CD14-positive monocyte (primary cell): ENCODE measurements around the gene CXXC5. TPM values are rescaled to one million over a fixed set of nuclear protein-coding genes. Genes with fewer than 3 reads are reported as not detected.

ENCODE experiments used
- DNase-seq, 3 donors: peaks; one replicate each; pipeline ENCODE4 v3.0.0-alpha.2; 2011 to 2022
- H2AFZ ChIP-seq: 2 replicates; pipeline ENCODE4 v1.6.0; 2012; ENCODE audit warnings: mild to moderate bottlenecking, low read depth, low read length, inconsistent platforms; ENCODE audit not compliant: insufficient read depth, poor library complexity, severe bottlenecking
- H3K27ac ChIP-seq, 2 donors: 1 replicate in 1 of 2; 2 replicates in 1 of 2; pipeline ENCODE4 v1.5.1; 2012 to 2013; ENCODE audit warnings: low read length in 2 of 2, control low read depth in 1 of 2, inconsistent platforms in 1 of 2, low read depth in 1 of 2, mild to moderate bottlenecking in 1 of 2
- H3K27me3 ChIP-seq, 2 donors: one replicate each; pipeline versions ENCODE4 v1.6.0 to v1.6.1; 2011 to 2013; ENCODE audit warnings: low read length in 2 of 2; ENCODE audit not compliant: control insufficient read depth in 2 of 2, insufficient read depth in 2 of 2
- H3K36me3 ChIP-seq, 2 donors: replicated peaks in 1 of 2; 1 replicate in 1 of 2; 2 replicates in 1 of 2; pipeline versions ENCODE4 v1.5.1 to v1.6.1; 2012 to 2013; ENCODE audit warnings: low read length in 2 of 2, control low read depth in 1 of 2, inconsistent platforms in 1 of 2, mild to moderate bottlenecking in 1 of 2; ENCODE audit not compliant: insufficient read depth in 2 of 2, control insufficient read depth in 1 of 2
- H3K4me1 ChIP-seq, 2 donors: 1 replicate in 1 of 2; 2 replicates in 1 of 2; pipeline versions ENCODE4 v1.5.1 to v1.6.1; 2012 to 2013; ENCODE audit warnings: low read length in 2 of 2, control low read depth in 1 of 2, inconsistent platforms in 1 of 2, mild to moderate bottlenecking in 1 of 2, moderate library complexity in 1 of 2; ENCODE audit not compliant: insufficient read depth in 2 of 2, control insufficient read depth in 1 of 2
- H3K4me2 ChIP-seq: replicated peaks from 2 replicates; pipeline ENCODE3; 2012; ENCODE audit warnings: low read length, moderate library complexity, mild to moderate bottlenecking; ENCODE audit not compliant: poor library complexity, severe bottlenecking; ENCODE audit errors: extremely low read depth
- H3K4me3 ChIP-seq, 3 experiments: fragments of 200-600 bp in 1 of 3; sonication (generic) in 1 of 3; replicated peaks in 1 of 3; 1 replicate in 2 of 3; 2 replicates in 1 of 3; pipeline ENCODE4 v1.5.1; 2011 to 2013; ENCODE audit warnings: low read length in 3 of 3, mild to moderate bottlenecking in 3 of 3, control low read depth in 2 of 3, low read depth in 2 of 3, inconsistent platforms in 1 of 3, moderate library complexity in 1 of 3
- H3K79me2 ChIP-seq: 2 replicates; pipeline ENCODE4 v1.6.0; 2012; ENCODE audit warnings: mild to moderate bottlenecking, control low read depth, inconsistent platforms, low read length, moderate library complexity; ENCODE audit not compliant: insufficient read depth
- H3K9ac ChIP-seq: 2 replicates; pipeline ENCODE4 v1.6.0; 2017; ENCODE audit warnings: low read length, mild to moderate bottlenecking; ENCODE audit not compliant: insufficient read depth, poor library complexity, severe bottlenecking
- H3K9me3 ChIP-seq, 2 donors: replicated peaks in 1 of 2; 1 replicate in 1 of 2; 2 replicates in 1 of 2; pipeline versions ENCODE4 v1.5.1 to v1.6.1; 2012 to 2013; ENCODE audit warnings: low read length in 2 of 2, control low read depth in 1 of 2; ENCODE audit not compliant: control insufficient read depth in 1 of 2, insufficient read depth in 1 of 2
- H4K20me1 ChIP-seq: 2 replicates; pipeline ENCODE4 v1.6.0; 2012; ENCODE audit warnings: mild to moderate bottlenecking, low read length, control low read depth, moderate library complexity; ENCODE audit not compliant: insufficient read depth
- H3K27ac Mint-ChIP-seq, 7 donors: one replicate each; pipeline ENCODE4 v1.8.0; 2020; ENCODE audit warnings: mild to moderate bottlenecking in 7 of 7, mixed read lengths in 7 of 7, moderate library complexity in 6 of 7, inconsistent platforms in 2 of 7
- H3K27me3 Mint-ChIP-seq, 3 donors: one replicate each; pipeline ENCODE4 v1.8.0; 2021 to 2022; ENCODE audit warnings: low read depth in 3 of 3, mild to moderate bottlenecking in 3 of 3, mixed read lengths in 3 of 3, moderate library complexity in 3 of 3, inconsistent platforms in 1 of 3
- H3K36me3 Mint-ChIP-seq, 2 donors: one replicate each; pipeline ENCODE4 v1.8.0; 2020; ENCODE audit warnings: mixed read lengths in 2 of 2, inconsistent platforms in 1 of 2, mild to moderate bottlenecking in 1 of 2
- H3K4me1 Mint-ChIP-seq: one replicate; pipeline ENCODE4 v1.8.0; 2020; ENCODE audit warnings: mild to moderate bottlenecking, mixed read lengths
- H3K4me3 Mint-ChIP-seq, 2 donors: one replicate each; pipeline ENCODE4 v1.8.0; 2020; ENCODE audit warnings: mild to moderate bottlenecking in 2 of 2, mixed read lengths in 2 of 2, moderate library complexity in 1 of 2
- H3K9me3 Mint-ChIP-seq, 7 donors: one replicate each; pipeline ENCODE4 v1.8.0; 2020 to 2022; ENCODE audit warnings: mixed read lengths in 7 of 7, mild to moderate bottlenecking in 6 of 7, moderate library complexity in 6 of 7, inconsistent platforms in 2 of 7
- CTCF ChIP-seq: fragments of 200-600 bp; IDR thresholded peaks from one replicate; pipeline ENCODE4 v1.8.0; 2022; ENCODE audit warnings: antibody characterized with exemption, mild to moderate bottlenecking
- WGBS: methylation state at CpG from one replicate; pipeline ENCODE4 v1.1.5; 2013; ENCODE audit warnings: missing lambda C conversion rate; ENCODE audit not compliant: insufficient coverage; 5-methylcytosine and 5-hydroxymethylcytosine counted together
- intact Hi-C, 2 donors: fragments of 100-400 bp; cut with micrococcal nuclease; formaldehyde crosslinking; loops; one replicate each; pipeline versions ENCODE4 v1.15.0 to v1.15.1; 2023
- polyA plus RNA-seq, 3 donors: library from polyadenylated mRNA; depleted of rRNA in 1 of 3; unstranded in 2 of 3; stranded (reverse) in 1 of 3; fragments of 300-500 nt in 2 of 3; fragments of >200 nt in 1 of 3; fragmentation: Illumina TruSeq in 2 of 3; gene quantifications; 1 replicate in 2 of 3; 2 replicates in 1 of 3; pipeline ENCODE4 v1.2.3, GENCODE V29; 2012 to 2021

The CXXC5 gene
- polyA plus RNA-seq, 3 donors: 22.4 to 37.2 (median 33.7) TPM

DNA sequence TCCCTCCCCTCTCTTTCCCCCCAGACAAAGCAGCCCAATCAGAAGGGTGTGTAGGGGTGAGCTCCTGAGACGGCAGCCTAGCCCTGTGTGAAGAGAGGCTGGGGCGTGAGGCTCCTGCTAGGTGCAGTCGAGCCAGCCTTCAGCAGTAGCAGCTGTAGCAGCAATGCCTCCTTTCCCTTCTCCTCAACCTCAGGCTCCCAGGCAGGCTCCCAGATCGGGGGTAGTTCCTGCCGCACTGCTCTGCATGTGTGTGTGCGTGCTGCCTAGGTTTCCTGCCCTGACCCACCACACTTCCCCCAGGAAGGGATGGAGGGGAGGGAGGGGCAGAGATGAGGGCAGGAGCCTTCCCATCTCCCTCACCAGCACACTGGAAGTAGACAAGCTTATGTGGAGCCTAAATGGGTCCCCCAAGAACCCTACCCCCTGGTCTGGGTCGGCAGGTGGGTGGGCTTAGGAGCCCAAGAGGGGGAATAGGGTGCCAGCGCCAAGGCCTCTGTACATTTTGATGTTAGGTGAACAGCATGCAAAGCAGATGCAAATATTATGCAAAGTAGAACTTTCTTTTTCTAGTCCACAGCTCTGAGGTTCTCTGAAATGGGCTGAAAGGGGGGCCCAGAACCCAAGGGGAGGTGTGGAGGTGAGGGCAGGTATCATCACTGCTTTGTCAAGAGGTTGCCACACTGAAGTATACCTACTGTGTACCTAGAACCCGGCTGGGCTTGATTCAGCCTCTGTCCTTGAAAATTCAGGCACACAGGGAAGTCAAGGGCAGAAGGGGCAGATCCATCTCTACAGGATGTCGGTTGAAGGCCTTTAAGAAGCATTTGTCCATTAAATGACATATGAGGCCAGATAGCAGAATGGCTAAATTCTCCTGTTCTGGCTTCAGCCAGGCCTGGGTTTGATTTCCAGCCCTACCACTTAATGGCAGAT is 57.8 kb downstream of the CXXC5 start:
- Histone ChIP-seq H3K36me3 (no peaks in the 10 kb centered on the region), H4K20me1 (no peaks in the 10 kb centered on the region), H3K9me3 (peaks cover 0 to 4% of the 10 kb centered on the region in 2 donors), H3K4me1 (peaks cover 24 to 26% of the 10 kb centered on the region in 2 donors), H3K9ac (no peak overlapping the region), H3K27ac (no peak overlapping the region), H2AFZ (no peak overlapping the region), H3K4me3 (no peak overlapping the region), H3K79me2 (no peaks in the 10 kb centered on the region), H3K4me2 (no peak overlapping the region), H3K27me3 (peaks cover 22 to 61% of the 10 kb centered on the region in 2 donors)
- H3K4me1 Mint-ChIP-seq: peaks cover 20% of the 10 kb centered on the region
- peaks cover 5 to 9% of the 10 kb centered on the region in 2 donors for H3K36me3 Mint-ChIP-seq
- peak overlapping the region in 1 of 2 donors; percentile 47 for H3K4me3 Mint-ChIP-seq
- H3K27ac Mint-ChIP-seq: peak overlapping the region in 1 of 7 donors; percentile 42
- DNase-seq: peak in 1 of 3 donors; percentile 2
- intact Hi-C loops: no loop called here
- peaks cover 64 to 89% (median 71%) of the 10 kb centered on the region in 3 donors for H3K27me3 Mint-ChIP-seq
- H3K9me3 Mint-ChIP-seq: peaks cover 0 to 6% (median 5%) of the 10 kb centered on the region in 7 donors
- no peak for TF ChIP-seq CTCF
- 30% methylated on average over 5 of the region's 10 CpGs for WGBS

DNA sequence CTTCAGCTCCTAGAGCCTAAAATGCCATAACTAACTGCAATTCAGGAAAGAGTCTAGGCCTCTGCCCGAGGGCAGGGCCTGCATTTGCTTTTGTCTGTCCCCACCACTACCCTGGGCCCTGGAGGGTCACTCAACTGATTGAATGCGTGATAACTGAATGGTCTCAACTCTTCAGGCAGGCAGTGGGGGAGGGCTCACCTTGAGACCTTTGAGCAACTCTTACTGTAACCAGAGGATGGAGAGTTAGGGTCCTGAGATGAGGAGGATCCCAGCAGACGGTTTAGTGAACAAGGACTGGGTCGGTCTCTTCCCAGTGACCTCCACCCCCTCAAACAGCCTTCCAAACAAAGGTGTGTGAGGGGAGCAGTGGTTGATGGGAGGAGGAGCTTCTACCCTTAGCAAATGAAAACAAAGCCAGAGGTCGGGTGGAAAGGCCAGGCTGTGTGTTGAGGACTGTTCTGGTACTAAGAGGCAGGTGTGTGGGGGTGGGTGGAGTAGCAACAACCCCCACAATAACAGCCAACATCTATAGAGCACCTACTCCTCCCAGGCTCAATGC is 59.4 kb downstream of the CXXC5 start:
- Histone ChIP-seq H3K9ac (no peak overlapping the region), H3K79me2 (no peaks in the 10 kb centered on the region), H3K4me2 (no peak overlapping the region), H3K4me1 (peaks cover 30 to 33% of the 10 kb centered on the region in 2 donors), H3K27me3 (peaks cover 25 to 61% of the 10 kb centered on the region in 2 donors), H3K4me3 (no peak overlapping the region), H3K36me3 (no peaks in the 10 kb centered on the region), H2AFZ (no peak overlapping the region), H3K27ac (no peak overlapping the region), H4K20me1 (no peaks in the 10 kb centered on the region), H3K9me3 (peaks cover 0 to 4% of the 10 kb centered on the region in 2 donors)
- H3K27me3 Mint-ChIP-seq: peaks cover 62 to 89% (median 66%) of the 10 kb centered on the region in 3 donors
- DNase-seq: peak in 1 of 3 donors; percentile 1
- 100% methylated on average over 1 of the region's 5 CpGs for WGBS
- H3K4me3 Mint-ChIP-seq: no peak overlapping the region
- peaks cover 5 to 12% of the 10 kb centered on the region in 2 donors for H3K36me3 Mint-ChIP-seq
- intact Hi-C loops: no loop called here
- no peak for TF ChIP-seq CTCF
- H3K4me1 Mint-ChIP-seq: peaks cover 18% of the 10 kb centered on the region
- H3K9me3 Mint-ChIP-seq: peaks cover 0 to 10% (median 6%) of the 10 kb centered on the region in 7 donors
- no peak overlapping the region for H3K27ac Mint-ChIP-seq
